Inferior parietal cortex (tissue), 1 donor: ENCODE measurements around the gene ASPSCR1.
"Not testable (repeated sequence)": the region's sequence is repeated elsewhere in the genome, so short reads cannot be mapped to it uniquely, and the experiment has no call there.

Source experiments
- DNase-seq: peaks from one replicate; pipeline ENCODE4 v3.0.0-alpha.2; 2016; ENCODE audit errors: extremely low spot score

ASPSCR1 gene

DNA sequence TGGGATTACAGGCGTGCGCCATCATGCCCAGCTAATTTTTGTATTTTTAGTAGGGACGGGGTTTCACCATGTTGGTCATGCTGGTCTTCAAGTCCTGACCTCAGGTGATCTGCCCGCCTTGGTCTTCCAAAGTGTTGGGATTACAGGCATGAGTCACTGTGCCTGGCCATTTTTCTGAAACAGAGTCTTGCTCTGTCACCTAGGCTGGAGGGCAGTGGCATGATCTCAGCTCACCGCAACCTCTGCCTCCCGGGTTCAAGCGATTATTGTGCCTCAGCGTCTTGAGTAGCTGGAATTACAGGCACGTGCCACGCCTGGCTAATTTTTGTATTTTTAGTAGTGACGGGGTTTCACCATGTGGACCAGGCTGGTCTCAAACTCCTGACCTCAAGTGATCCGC is 4.1 kb downstream of the ASPSCR1 start:
- DNase-seq: not testable (repeated sequence)

DNA sequence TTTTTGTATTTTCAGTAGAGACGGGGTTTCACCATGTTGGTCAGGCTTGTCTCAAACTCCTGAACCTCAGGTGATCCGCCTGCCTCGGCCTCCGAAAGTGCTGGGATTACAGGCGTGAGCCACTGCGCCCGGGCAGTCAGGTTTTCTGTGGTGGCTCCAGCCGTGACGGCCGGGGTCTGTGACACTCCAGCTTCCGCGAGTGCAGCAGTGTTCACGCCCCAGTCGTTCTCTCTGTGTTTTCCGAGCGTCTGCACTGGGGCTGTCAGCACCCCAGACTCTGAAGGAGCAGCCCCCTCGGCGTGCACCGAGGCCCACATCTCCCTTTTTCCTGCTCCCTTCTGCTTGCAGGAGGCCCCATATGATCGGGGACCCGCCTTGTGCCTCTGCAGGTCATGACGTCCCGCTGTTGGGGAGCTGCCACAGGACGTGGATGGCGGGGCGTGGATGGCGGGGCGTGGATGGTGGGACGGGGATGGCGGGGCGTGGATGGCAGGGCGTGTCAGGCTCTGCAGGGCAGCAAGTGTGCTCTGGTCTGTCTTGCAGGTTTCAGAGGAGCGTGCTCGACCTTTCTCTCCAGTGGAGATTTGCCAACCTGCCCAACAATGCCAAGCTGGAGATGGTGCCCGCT is 5.7 kb downstream of the ASPSCR1 start:
- no peak for DNase-seq

DNA sequence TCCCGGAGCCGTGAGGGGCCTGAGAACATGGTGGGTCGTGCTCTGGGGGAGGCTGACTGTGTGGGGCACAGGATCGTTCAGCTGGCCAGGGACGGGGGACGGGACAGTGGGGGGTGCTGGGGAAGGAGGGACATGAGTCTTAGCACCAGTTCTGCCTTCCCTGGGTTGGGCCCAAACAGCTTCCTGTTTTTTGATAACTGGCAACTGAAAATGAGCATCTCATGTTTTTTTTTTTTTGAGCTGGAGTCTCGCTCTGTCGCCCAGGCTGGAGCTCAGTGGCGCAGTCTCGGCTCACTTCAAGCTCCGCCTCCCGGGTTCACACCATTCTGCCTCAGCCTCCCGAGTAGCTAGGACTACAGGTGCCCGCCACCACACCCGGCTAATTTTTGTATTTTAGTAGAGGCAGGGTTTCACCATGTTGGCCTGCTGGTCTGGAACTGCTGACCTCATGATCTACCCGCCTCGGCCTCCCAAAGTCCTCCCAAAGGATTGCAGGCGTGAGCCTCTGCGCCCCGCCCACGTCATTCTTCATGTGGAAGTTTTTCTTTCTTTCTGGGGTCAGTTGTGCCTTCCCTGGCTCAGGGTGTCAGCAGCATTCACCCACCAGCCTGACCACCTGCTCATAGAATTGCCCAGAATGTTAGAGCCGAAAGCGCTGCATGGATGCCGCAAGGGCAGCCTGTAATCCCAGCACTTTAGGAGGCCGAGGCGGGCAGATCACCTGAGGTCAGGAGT is 6.4 kb downstream of the ASPSCR1 start:
- DNase-seq: no peak

DNA sequence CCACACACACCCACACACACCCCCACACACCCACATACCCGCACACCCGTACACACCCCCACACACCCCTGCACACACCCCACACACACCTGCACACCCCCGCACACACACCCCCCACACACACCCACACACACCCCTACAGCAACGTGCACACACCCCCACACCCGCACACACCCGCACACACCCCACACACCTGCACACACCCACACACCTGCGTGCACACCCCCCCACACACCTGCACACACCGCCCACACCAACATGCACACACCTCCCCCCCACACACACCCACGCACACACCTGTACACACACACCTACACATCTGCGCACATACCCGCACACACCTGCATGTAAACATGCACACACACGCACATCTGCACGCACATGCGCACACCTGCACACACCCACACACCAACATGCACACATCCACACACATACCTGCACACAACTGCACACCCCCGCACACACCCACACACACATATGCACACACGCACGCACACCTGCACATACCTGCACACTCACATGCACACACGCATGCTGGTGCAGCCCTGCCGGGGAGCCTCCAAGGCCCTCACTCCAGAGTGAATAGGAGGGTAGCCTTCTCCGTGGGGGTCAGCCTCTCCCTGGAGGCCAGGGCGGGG is 7.5 kb downstream of the ASPSCR1 start:
- no peak for DNase-seq

DNA sequence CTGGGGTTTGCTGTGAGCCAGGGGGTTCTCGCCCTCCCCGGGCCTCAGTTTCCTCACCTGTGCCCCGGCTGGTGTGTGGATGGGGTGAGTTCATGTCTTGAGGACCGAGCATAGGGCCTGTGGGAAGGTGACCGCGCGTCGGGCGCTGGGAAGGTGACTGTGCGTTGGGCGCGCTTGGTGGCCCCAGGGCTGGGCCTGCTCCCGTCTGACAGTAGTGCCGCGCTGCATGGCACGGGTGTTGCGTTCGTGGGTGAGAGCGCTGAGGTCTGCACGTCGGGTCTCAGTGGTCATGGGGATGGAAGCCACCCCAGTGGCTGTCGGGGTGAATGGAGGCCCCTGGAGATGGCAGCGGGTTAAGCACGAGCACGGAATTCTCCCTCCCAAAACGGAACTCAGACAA is 9.2 kb downstream of the ASPSCR1 start:
- no peak for DNase-seq

DNA sequence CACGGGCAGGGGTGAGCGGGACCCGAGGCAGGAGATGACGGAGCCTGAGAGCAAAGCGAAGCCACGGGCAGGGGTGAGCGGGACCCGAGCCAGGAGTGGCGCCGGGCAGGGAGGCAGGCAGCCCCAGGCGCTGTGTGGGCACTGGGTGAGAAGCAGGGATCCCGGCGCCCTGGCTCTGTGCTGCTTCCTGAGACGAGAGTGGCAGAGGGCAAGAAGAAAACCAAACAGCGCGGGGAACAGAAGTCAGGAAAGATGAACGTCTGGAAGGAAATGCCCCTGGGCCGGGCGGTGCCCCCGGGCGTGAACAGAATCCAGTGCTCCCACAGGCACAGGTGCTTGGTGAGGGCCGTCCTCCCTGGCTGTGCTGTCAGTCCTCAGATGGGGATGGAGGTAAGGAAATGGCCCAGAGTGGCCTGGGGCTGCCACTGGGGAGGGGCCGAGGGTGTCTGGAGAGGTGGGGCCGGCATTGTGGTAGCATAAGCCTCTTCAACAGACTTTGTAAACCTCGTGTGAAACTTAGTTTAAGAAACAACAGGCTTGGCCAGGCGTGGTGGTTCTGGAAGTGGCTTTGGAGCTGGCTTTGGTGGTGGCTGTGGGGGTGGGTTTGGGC is 9.8 kb downstream of the ASPSCR1 start:
- no peak for DNase-seq

DNA sequence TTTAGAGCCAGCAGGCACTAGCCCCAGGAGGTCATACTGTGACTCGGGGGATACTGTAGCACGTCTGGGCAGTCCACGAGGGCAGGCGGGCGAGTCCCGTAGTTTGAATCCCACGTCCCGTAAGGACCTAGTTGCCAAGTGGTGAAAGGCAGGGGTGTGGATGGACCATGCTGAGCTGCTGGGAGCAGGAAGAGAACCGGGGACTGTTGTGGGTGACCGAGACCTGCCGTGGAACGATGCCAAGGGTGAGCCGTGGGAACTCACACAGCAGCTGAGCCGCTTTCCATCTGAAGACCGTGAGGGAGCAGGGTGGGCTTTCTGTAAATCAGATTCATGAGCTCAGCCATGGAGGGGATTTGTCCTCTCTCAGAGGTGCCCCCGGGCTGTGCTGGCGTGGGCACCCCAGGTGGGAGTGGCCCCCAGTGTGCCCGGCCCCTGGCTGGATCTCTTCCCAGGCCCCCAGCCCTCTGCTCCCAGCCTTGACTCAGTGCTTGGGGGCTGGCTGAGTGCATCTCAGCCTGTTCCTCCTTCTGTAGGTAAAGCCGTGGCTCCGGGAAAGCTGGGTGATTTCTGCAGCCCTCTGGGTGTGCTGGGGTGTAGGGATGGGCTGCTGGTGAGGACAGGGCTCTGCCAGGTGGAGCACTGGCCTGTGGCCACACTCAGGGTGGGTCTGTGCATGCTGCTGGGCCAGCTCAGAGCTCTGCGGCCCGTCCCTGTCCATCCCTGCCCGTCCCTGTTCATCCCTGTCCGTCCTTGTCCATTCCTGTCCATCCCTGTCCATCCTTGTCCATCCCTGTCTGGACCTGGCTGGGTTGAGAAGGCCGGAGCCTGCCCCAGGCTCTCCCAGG is 13.6 kb downstream of the ASPSCR1 start:
- no peak for DNase-seq

DNA sequence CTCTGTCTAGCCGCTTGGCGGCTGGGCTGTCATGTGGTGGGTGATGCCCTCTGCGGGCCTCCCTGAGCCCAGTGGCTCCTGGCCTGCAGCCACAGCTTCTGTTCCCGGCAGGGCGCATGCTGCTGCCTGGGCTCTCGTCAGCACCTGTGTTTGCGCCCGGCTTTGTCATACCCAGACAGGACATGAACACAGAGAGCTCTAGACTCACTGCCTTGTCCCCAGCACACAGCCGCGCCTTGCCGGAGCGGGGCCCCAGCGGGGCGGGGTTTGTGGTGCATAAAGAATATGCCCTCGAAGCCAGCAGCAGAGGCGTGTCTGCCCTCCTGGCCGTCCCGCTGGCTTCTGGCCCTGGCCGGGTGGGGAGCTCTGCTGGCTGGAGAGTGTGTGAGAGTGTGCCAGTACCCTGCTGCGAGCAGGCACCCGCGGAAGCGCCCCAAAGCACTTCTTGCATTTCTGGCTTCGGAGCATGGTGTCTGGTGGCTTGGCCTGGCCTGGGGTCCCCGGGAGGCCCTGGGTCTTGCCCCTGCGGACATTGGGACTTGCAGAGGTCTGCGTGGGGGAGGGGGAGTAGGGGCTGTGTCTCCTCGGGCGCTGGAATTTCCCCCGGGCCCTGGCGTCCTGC is 14.4 kb downstream of the ASPSCR1 start:
- peak; percentile 17 for DNase-seq

DNA sequence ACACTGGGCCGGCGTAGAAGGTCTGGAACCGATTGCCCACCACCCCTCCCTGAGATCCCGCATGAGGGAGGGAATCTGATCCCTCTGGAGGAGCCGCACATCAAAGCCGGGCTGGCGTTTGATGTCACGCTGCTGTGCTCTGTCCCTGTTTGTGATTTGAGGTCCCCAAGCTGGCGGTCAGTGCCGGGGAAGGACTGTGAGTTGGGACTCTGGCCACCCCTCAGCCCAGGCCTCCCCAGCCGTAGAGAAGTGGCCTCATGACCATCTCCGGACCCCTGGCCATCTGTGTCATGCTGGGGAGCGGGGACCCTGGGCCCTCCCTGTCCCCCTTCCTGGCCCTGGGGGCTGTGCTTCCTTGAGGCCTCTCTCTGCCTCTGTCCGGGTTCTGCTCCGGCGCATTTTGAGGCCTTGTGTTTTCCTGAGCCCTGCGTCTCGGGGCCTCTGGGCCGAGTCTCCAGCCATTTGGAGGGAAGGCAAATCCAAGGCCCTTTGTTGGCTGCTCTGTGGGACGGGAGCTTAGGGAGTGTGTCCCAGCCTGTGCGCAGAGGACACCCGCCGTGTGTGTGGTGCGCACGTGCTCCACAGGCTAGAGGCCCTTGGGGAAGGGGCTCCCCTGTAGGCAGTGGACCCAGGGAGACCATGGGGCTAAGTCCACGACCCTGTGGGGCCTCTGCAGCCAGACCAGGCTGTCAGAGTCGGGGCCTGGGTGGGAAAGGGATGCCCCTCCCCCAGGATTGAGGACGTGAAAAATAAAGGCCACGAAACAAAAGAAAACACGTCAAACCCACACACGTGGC is 15.1 kb downstream of the ASPSCR1 start:
- no peak for DNase-seq

DNA sequence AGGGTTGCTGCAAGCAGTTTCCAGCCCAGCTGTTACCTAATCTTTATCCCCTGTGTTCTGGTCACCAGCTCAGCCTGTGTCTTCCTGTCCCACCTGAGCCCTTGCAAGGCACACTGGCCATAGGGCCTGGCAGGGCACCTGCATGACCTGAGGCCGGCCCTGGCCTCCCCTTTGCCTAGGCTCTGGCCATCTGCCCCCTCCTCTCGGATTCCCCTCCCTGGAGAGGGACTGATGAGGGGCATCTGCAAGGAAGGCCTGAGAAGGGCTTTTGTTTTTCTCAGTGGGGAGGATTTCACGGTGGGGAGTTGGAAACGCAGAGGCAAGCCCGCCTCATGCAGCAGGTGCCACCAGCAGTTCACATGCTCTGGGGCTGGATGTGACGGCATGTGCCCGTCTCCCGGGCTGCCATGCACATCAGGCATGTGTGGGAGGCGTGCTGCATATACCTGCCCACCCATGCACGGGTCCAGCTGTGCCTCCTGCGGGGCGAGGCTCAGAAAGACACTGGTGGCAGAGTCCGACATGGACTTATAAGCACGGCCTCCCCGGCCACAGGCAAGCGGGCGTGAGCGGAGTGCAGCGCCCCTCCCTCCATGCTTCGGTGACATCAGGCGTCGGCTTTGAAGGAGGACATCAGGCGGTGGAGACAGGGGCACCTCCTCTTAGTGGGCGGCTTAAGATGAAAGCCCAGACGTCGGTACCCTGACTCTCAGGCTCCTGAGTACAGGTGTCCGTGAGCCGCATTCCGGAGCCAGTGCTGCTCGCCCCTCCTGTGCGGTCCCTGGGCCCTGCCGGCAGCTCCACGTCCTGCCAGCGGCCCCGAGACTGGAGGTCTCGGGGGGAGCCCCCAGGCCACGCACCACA is 16.5 kb downstream of the ASPSCR1 start:
- no peak for DNase-seq

DNA sequence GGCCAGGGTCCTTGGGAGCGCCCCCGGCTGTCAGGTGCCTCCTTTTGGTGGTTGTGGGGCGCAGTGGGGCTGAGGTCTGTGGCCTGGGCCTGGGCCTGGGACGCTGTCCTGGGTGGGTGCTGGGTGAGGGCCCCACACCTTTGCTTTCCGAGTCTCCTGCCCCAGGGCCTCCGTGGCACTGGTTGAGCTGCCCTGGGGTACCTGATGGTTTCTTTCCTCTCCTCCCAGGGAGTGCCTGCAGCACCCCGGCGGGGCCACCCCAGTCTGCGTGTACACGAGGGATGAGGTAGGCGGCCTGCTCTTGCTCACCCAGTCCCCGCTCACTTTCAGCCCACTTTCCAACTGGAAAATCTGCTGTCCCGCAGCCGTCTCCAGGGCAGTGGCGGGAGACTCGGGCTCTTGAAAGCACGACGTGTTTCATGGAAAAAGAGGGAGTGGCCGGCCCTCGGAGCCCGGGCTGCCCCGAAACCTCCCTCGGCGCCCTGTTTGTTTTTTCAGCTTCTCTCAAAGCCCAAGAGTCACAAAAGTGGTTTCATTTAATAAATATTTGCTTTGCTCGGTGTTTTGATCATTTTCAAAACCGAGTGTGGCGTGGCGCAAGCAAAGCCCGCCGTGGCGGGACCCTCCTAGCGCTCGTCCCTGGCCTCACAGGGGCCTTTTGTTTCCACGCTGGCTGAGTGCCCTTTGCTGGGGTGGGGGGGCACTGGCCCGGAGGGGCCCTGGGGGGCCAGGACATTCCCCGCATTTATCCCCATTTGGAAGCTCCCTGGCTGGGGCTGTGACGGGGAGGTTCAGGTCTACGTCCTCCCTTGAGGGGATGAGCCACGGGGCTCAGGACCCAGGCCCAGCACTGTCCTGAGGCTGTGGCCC is 17.4 kb downstream of the ASPSCR1 start:
- no peak for DNase-seq

DNA sequence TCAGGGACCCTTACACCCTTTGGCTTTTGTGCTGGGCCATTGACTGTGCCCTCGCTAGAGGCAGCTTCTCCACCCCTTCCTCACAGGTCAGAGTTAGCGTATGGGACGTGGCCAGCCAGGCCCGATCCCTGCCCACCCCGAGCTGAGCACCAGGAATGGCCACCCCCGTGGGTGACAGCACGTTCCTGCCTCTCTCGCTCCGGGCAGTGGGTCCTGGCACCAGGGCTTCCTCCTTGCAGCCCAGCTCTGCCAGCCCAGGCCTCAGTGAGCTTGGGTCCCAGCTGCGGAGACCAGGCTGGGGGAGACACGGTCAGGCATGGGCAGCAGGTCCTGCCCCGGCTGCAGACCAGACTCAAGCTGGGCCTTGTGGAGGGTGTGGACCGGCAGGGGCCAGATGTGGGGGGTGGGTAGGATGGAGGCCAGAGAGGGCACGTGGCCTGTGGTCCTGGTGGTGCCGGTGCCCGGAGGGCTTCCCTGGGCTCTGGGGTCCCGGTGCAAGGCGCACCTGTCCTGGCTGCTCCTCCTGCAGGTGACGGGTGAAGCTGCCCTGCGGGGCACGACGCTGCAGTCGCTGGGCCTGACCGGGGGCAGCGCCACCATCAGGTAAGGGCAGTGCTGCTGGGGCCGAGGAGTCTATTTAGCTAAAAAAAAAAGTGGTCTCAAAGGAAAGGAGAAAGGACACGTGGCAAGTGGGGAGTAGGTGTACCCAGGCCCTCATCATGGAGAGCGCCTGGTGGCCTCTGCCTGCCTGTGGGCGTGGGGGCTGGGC is 18.2 kb downstream of the ASPSCR1 start:
- no peak for DNase-seq

DNA sequence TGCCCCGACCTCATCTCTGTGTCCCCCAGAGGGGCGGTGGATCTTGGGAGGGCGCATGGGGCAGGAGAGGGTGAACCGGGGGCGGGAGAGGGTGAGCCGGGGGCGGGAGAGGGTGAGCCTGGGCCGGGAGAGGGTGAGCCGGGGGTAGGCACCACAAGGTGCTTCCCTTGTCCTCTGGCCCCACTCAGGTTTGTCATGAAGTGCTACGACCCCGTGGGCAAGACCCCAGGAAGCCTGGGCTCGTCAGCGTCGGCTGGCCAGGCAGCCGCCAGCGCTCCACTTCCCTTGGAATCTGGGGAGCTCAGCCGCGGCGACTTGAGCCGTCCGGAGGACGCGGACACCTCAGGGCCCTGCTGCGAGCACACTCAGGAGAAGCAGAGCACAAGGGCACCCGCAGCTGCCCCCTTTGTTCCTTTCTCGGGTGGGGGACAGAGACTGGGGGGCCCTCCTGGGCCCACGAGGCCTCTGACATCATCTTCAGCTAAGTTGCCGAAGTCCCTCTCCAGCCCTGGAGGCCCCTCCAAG is 18.9 kb downstream of the ASPSCR1 start:
- DNase-seq: no peak

DNA sequence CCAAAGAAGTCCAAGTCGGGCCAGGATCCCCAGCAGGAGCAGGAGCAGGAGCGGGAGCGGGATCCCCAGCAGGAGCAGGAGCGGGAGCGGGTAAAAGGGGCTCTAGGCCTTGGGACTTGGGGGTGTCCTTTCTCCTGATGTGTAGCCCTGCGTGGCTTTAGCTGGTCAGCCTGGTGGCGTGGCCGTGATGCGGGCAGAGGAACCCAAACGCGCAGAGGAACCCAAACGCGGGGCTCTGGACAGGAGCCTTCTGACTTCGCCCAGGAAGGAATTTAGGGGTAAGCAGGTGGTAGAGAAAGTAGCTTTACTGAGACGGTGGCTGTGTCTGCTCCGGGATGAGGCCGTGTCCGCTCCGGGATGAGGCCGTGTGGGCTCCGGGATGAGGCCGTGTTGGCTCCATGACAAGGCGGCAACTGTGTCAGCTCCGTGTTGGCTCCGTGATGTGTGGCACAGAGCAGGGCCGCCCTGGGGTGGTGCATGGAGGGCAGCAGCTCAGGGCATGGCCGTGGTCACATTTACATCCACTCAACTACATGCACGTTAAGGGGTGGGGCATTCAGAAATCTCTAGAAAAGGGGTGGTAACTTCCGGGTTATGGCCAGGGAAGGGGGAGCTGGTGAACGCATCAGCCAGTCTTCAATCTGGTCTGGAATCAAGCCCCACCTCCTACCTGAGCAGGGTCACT is 19.5 kb downstream of the ASPSCR1 start:
- no peak for DNase-seq

DNA sequence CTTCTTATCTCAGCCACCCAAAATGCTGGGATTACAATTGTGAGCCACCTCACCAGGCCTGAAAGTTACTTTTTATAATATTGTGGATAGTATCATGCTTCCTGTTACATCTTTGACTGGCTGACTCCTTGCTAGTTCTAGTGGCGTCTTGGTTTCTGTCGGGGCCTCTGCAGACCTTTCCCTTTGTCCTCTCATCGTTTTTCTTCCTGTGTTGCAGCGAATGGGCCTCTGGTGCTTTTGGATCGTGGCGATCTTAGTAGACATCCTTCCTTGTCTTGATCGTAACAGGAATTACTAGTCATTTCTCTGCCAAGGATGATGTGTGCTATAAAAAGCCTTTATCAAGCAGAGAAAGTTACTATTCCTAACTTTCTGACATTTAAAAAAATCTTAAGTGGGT is 20.8 kb downstream of the ASPSCR1 start:
- DNase-seq: no peak

DNA sequence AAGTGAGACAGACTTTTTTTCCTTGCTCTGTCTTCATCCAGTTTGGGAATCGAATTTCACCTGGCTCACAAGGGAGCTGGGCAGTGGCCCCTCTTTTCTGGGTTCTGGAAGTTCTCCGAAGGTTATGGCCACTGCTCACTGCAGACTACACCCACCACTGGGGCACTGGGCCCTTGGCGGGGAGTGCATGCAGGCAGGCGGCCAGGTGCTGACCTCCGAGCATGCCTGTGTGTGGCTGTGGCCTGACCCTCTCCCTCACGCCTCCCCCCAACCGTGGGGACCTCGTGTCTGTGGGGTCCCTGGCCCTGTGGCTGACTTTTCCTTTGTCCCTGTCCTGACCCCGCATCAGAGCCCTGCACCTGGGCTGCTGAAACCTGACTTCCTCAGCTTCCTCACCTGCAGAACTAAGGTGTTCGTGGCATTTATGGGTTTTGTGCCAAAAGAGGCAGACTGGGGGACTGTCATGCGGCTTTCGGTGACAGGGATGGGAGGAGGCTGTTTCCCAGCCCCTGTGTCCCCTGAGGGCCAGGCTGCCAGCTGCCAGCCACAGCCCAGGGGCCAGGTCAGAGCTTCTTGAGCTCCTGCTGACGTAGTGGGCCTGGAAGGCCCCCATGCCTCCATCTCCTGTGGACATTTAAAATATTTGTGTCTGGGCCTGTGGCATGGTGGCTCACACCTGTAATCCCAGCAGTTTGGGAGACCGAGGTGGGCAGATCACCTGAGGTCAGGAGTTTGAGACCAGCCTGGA is 21.4 kb downstream of the ASPSCR1 start:
- DNase-seq: no peak
